HEK293 (cell line): ENCODE data around the gene CCP110.

Source experiments
- CTCF ChIA-PET: fragments of 350-600 bp; formaldehyde crosslinking; extraction: SDS; loops from one replicate; lab custom pipeline; 2021; ENCODE audit warnings: antibody characterized with exemption; lab: Yijun Ruan, JAX
- POLR2A ChIA-PET: fragments of 300-600 bp; formaldehyde crosslinking; extraction: SDS; loops from one replicate; lab custom pipeline; 2020; ENCODE audit warnings: antibody characterized with exemption, inconsistent platforms; lab: Yijun Ruan, JAX
- H3K27ac ChIP-seq: fragments of 200-500 bp; sonication (Bioruptor generic); 2 replicates; pipeline ENCODE4 v1.5.1; 2014; ENCODE audit warnings: low read depth, low read length, control low read depth, inconsistent platforms; ENCODE audit errors: extremely low read depth
- H3K36me3 ChIP-seq, 2 experiments: fragments of 200-500 bp in 1 of 2; sonication (Bioruptor generic) in 1 of 2; 1 replicate in 1 of 2; 2 replicates in 1 of 2; pipeline ENCODE4 v1.5.1; 2014 to 2017; ENCODE audit warnings: inconsistent platforms in 2 of 2, low read length in 2 of 2; ENCODE audit not compliant: control insufficient read depth in 2 of 2, insufficient read depth in 1 of 2
- H3K4me1 ChIP-seq: fragments of 200-500 bp; sonication (Bioruptor generic); 2 replicates; pipeline ENCODE4 v1.5.1; 2014; ENCODE audit warnings: mild to moderate bottlenecking, low read length, inconsistent platforms; ENCODE audit not compliant: control insufficient read depth, insufficient read depth
- H3K4me3 ChIP-seq: 2 replicates; pipeline ENCODE4 v1.5.1; 2011; ENCODE audit warnings: low read depth, mild to moderate bottlenecking, control low read depth, low read length, moderate library complexity
- H3K9me3 ChIP-seq: fragments of 200-500 bp; sonication (Bioruptor generic); 2 replicates; pipeline ENCODE4 v1.5.1; 2014; ENCODE audit warnings: low read depth, low read length, inconsistent platforms; ENCODE audit not compliant: control insufficient read depth, insufficient read depth
- GLI4 ChIP-seq: fragments of 450-650 bp; formaldehyde crosslinking; IDR thresholded peaks from 2 replicates; pipeline ENCODE4 v1.5.1; 2016; ENCODE audit warnings: missing biosample characterization, missing genetic modification characterization
- GLIS2 ChIP-seq: fragments of 450-650 bp; formaldehyde crosslinking; IDR thresholded peaks from 2 replicates; pipeline ENCODE4 v1.5.1; 2016; ENCODE audit warnings: missing biosample characterization, missing genetic modification characterization
- HOXC10 ChIP-seq: sonication (generic); formaldehyde crosslinking; IDR thresholded peaks from 2 replicates; pipeline ENCODE4 v1.8.1; 2023; ENCODE audit warnings: mild to moderate bottlenecking, missing genetic modification reagents
- KLF10 ChIP-seq: fragments of 450-650 bp; IDR thresholded peaks from 2 replicates; pipeline ENCODE4 v1.5.1; 2018; ENCODE audit warnings: missing biosample characterization, mild to moderate bottlenecking, missing genetic modification characterization
- KLF16 ChIP-seq: fragments of 450-650 bp; formaldehyde crosslinking; IDR thresholded peaks from 2 replicates; pipeline ENCODE4 v1.5.1; 2017; ENCODE audit warnings: missing biosample characterization, missing genetic modification characterization
- SCRT2 ChIP-seq: fragments of 450-650 bp; formaldehyde crosslinking; IDR thresholded peaks from 2 replicates; pipeline ENCODE4 v1.5.1; 2016; ENCODE audit warnings: missing biosample characterization, missing genetic modification characterization
- SP2 ChIP-seq: fragments of 450-650 bp; formaldehyde crosslinking; IDR thresholded peaks from 2 replicates; pipeline ENCODE4 v1.5.1; 2016; ENCODE audit warnings: missing biosample characterization, missing genetic modification characterization
- ZBTB17 ChIP-seq: fragments of 450-650 bp; formaldehyde crosslinking; IDR thresholded peaks from 2 replicates; pipeline ENCODE4 v1.5.1; 2016; ENCODE audit warnings: missing biosample characterization, missing genetic modification characterization
- ZBTB48 ChIP-seq: fragments of 450-650 bp; formaldehyde crosslinking; IDR thresholded peaks from 2 replicates; pipeline ENCODE4 v1.5.1; 2016; ENCODE audit warnings: missing biosample characterization, missing genetic modification characterization
- ZBTB7A ChIP-seq: fragments of 450-650 bp; formaldehyde crosslinking; IDR thresholded peaks from 2 replicates; pipeline ENCODE4 v1.5.1; 2016; ENCODE audit warnings: low read depth, missing biosample characterization, missing genetic modification characterization
- ZFP41 ChIP-seq: fragments of 450-650 bp; formaldehyde crosslinking; IDR thresholded peaks from 2 replicates; pipeline ENCODE4 v1.5.1; 2016; ENCODE audit warnings: missing biosample characterization, missing genetic modification characterization, borderline replicate concordance
- ZNF211 ChIP-seq: fragments of 450-650 bp; formaldehyde crosslinking; IDR thresholded peaks from 2 replicates; pipeline ENCODE4 v1.5.1; 2016; ENCODE audit warnings: low read depth, missing biosample characterization, missing genetic modification characterization
- ZNF239 ChIP-seq: fragments of 450-650 bp; formaldehyde crosslinking; IDR thresholded peaks from 2 replicates; pipeline ENCODE4 v1.5.1; 2016; ENCODE audit warnings: missing biosample characterization, missing genetic modification characterization
- ZNF292 ChIP-seq: fragments of 450-650 bp; formaldehyde crosslinking; IDR thresholded peaks from 2 replicates; pipeline ENCODE4 v1.5.1; 2016; ENCODE audit warnings: low read depth, missing biosample characterization, missing genetic modification characterization, borderline replicate concordance
- ZNF302 ChIP-seq: fragments of 450-650 bp; formaldehyde crosslinking; IDR thresholded peaks from 2 replicates; pipeline ENCODE4 v1.5.1; 2016; ENCODE audit warnings: missing biosample characterization, missing genetic modification characterization, low read depth
- ZNF311 ChIP-seq: fragments of 450-650 bp; formaldehyde crosslinking; IDR thresholded peaks from 2 replicates; pipeline ENCODE4 v1.5.1; 2017; ENCODE audit warnings: missing biosample characterization, missing genetic modification characterization, borderline replicate concordance
- ZNF394 ChIP-seq: fragments of 450-650 bp; formaldehyde crosslinking; IDR thresholded peaks from 2 replicates; pipeline ENCODE4 v1.5.1; 2016; ENCODE audit warnings: missing biosample characterization, missing genetic modification characterization, mild to moderate bottlenecking, moderate library complexity, borderline replicate concordance
- ZNF501 ChIP-seq: fragments of 450-650 bp; formaldehyde crosslinking; IDR thresholded peaks from 2 replicates; pipeline ENCODE4 v1.5.1; 2016; ENCODE audit warnings: missing biosample characterization, missing genetic modification characterization
- ZNF521 ChIP-seq: fragments of 450-650 bp; formaldehyde crosslinking; IDR thresholded peaks from 2 replicates; pipeline ENCODE4 v1.5.1; 2017; ENCODE audit warnings: missing biosample characterization, mild to moderate bottlenecking, missing genetic modification characterization
- ZNF621 ChIP-seq: fragments of 450-650 bp; formaldehyde crosslinking; IDR thresholded peaks from 2 replicates; pipeline ENCODE4 v1.5.1; 2017; ENCODE audit warnings: missing biosample characterization, missing genetic modification characterization
- TF ChIP-seq, protein P1 (sequence below): fragments of 450-650 bp; formaldehyde crosslinking; IDR thresholded peaks from 2 replicates; pipeline ENCODE4 v1.5.1; 2016; ENCODE audit warnings: missing biosample characterization, missing genetic modification characterization
- TF ChIP-seq, protein P2 (sequence below): fragments of 450-650 bp; formaldehyde crosslinking; IDR thresholded peaks from 2 replicates; pipeline ENCODE4 v1.5.1; 2016; ENCODE audit warnings: missing biosample characterization, missing genetic modification characterization
- TF ChIP-seq, protein P3 (sequence below): IDR thresholded peaks from 2 replicates; pipeline ENCODE4 v1.6.1; 2011; ENCODE audit warnings: mild to moderate bottlenecking, low read depth, low read length, borderline replicate concordance
- TF ChIP-seq, protein P4 (sequence below): fragments of 450-650 bp; formaldehyde crosslinking; optimal IDR thresholded peaks from 2 replicates; pipeline ENCODE3; 2016; ENCODE audit warnings: missing biosample characterization, mild to moderate bottlenecking, missing genetic modification characterization

Gene CCP110

DNA sequence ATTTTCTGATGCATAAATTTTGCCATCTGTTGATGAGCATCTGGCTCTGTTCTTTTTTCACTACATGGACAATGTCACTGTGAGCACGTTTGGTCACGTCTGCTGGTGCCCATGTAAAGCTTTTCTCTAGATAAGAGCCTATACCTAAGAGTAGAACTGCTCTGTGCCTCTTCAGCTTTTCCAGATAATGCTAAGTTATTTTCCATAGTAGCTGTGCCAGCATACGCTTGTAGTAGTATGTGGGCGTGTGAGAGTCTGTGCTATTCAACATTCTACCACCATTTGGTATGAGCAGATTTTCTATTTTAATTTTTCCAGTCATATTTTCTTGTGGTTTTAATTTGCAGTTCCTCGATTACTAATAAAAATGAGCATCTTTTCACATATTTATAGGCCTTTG is 64.9 kb downstream of the CCP110 start:
- H3K4me3 ChIP-seq, result no peak overlapping the region
- POLR2A ChIA-PET, result no interaction called here
- H3K4me1 ChIP-seq, result no peaks in the 10 kb centered on the region
- H3K9me3 ChIP-seq, result no peaks in the 10 kb centered on the region
- CTCF ChIA-PET, result interaction anchor here (3.4 kb wide), 1 partner anchor 12 kb away, joined by 16 read pairs; no protein-coding TSS in a partner anchor
- no peak for TF ChIP-seq ZNF292 (tag by site-specific recombination)
- no peak for TF ChIP-seq ZBTB17 (tag by site-specific recombination)
- no peak for TF ChIP-seq ZNF311 (tag by site-specific recombination)
- TF ChIP-seq SP2 (tag by site-specific recombination), result no peak
- TF ChIP-seq ZNF521 (tag by site-specific recombination), result no peak
- no peak for TF ChIP-seq ZNF394 (tag by site-specific recombination)
- no peak for TF ChIP-seq ZBTB7A (tag by site-specific recombination)
- TF ChIP-seq, protein P1, sequence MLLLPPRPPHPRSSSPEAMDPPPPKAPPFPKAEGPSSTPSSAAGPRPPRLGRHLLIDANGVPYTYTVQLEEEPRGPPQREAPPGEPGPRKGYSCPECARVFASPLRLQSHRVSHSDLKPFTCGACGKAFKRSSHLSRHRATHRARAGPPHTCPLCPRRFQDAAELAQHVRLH (tag by site-specific recombination), result no peak
- TF ChIP-seq ZFP41 (tag by site-specific recombination), result no peak
- no peak for TF ChIP-seq ZNF211 (tag by site-specific recombination)
- TF ChIP-seq ZNF621, result no peak
- no peak for TF ChIP-seq ZNF501 (tag by site-specific recombination)
- no peak for TF ChIP-seq HOXC10 (CRISPR knock-in tag)
- TF ChIP-seq, protein P2, sequence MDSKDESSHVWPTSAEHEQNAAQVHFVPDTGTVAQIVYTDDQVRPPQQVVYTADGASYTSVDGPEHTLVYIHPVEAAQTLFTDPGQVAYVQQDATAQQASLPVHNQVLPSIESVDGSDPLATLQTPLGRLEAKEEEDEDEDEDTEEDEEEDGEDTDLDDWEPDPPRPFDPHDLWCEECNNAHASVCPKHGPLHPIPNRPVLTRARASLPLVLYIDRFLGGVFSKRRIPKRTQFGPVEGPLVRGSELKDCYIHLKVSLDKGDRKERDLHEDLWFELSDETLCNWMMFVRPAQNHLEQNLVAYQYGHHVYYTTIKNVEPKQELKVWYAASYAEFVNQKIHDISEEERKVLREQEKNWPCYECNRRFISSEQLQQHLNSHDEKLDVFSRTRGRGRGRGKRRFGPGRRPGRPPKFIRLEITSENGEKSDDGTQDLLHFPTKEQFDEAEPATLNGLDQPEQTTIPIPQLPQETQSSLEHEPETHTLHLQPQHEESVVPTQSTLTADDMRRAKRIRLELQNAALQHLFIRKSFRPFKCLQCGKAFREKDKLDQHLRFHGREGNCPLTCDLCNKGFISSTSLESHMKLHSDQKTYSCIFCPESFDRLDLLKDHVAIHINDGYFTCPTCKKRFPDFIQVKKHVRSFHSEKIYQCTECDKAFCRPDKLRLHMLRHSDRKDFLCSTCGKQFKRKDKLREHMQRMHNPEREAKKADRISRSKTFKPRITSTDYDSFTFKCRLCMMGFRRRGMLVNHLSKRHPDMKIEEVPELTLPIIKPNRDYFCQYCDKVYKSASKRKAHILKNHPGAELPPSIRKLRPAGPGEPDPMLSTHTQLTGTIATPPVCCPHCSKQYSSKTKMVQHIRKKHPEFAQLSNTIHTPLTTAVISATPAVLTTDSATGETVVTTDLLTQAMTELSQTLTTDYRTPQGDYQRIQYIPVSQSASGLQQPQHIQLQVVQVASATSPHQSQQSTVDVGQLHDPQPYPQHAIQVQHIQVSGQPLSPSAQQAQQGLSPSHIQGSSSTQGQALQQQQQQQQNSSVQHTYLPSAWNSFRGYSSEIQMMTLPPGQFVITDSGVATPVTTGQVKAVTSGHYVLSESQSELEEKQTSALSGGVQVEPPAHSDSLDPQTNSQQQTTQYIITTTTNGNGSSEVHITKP (tag by site-specific recombination), result no peak
- TF ChIP-seq ZNF302, result no peak
- no peak for TF ChIP-seq ZBTB48 (tag by site-specific recombination)
- TF ChIP-seq KLF10 (tag by site-specific recombination), result no peak
- TF ChIP-seq, all 188 proteins: peak for 0
- Histone ChIP-seq H3K36me3 (peaks cover 7 to 8% of the 10 kb centered on the region in 2 experiments; a peak in 2 of 3 replicates), H3K27ac (no peak overlapping the region)

GRCh38 chr16:19589106-19589505 is 65.4 kb downstream of the CCP110 start:
- no peak overlapping the region for H3K27ac ChIP-seq
- no peak overlapping the region for H3K4me3 ChIP-seq
- H3K36me3 ChIP-seq, result peaks cover 7 to 8% of the 10 kb centered on the region in 2 experiments; a peak in 2 of 3 replicates
- POLR2A ChIA-PET, result no interaction called here
- TF ChIP-seq GLIS2 (tag by site-specific recombination), result no peak
- TF ChIP-seq KLF16 (tag by site-specific recombination), result no peak
- TF ChIP-seq HOXC10 (CRISPR knock-in tag), result no peak
- TF ChIP-seq, protein P3, sequence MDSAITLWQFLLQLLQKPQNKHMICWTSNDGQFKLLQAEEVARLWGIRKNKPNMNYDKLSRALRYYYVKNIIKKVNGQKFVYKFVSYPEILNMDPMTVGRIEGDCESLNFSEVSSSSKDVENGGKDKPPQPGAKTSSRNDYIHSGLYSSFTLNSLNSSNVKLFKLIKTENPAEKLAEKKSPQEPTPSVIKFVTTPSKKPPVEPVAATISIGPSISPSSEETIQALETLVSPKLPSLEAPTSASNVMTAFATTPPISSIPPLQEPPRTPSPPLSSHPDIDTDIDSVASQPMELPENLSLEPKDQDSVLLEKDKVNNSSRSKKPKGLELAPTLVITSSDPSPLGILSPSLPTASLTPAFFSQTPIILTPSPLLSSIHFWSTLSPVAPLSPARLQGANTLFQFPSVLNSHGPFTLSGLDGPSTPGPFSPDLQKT, result no peak
- TF ChIP-seq GLI4 (tag by site-specific recombination), result no peak
- no peak for TF ChIP-seq SCRT2
- TF ChIP-seq ZNF239 (tag by site-specific recombination), result no peak
- TF ChIP-seq, protein P4, sequence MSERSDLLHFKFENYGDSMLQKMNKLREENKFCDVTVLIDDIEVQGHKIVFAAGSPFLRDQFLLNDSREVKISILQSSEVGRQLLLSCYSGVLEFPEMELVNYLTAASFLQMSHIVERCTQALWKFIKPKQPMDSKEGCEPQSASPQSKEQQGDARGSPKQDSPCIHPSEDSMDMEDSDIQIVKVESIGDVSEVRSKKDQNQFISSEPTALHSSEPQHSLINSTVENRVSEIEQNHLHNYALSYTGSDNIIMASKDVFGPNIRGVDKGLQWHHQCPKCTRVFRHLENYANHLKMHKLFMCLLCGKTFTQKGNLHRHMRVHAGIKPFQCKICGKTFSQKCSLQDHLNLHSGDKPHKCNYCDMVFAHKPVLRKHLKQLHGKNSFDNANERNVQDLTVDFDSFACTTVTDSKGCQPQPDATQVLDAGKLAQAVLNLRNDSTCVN, result no peak
- CTCF ChIA-PET, result interaction anchor here (0.7 to 3.4 kb wide), 2 partner anchors 12 to 299 kb away, joined by 3 to 16 read pairs; no protein-coding TSS in a partner anchor
- no peaks in the 10 kb centered on the region for H3K4me1 ChIP-seq
- no peaks in the 10 kb centered on the region for H3K9me3 ChIP-seq
